ENCODE data around the gene RFWD3.

The RFWD3 gene

DNA sequence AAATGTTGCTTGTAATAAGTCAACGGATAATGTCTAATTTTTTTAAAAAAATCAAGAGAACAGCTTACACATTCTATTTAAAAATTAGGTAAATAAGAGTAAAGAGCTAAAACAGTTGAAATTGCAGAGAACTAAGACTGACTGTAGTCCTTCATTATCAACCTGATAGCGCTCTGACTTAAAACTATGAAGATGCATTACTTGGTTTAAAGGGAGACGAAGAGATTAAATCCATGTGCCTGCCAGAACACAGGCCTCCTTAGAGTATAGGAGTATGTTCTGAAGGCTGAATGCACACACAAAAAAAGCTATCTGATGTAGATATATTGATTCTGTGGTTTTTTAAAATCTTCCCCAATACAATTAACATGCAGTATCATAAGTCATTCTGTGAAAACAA is 88.2 kb downstream of the RFWD3 start:
- DNase-seq (ENCODE audit: low spot score), result no peak

- DNase-seq (ENCODE audit: low spot score), result no peak
Measured at GRCh38 chr16:74577882-74578366, 88.8 kb downstream of the RFWD3 start.

GRCh38 chr16:74575807-74576643 is 90.7 kb downstream of the RFWD3 start:
- no peak for DNase-seq (ENCODE audit: low spot score)

GRCh38 chr16:74575175-74575806 is 91.4 kb downstream of the RFWD3 start:
- DNase-seq (ENCODE audit: low spot score), result no peak

- DNase-seq (ENCODE audit: low spot score), result no peak
Measured at GRCh38 chr16:74574146-74574545, 92.5 kb downstream of the RFWD3 start.

GRCh38 chr16:74573622-74574021 is 93.1 kb downstream of the RFWD3 start:
- DNase-seq (ENCODE audit: low spot score), result no peak

Data from hematopoietic multipotent progenitor cell treated with erythropoietin and hydrocortisone succinate and interleukin-3 and kit ligand, for 15 days (in vitro differentiated cells).